Caki2 (cell line): ENCODE results near the gene SLC33A1. TPM values are rescaled to one million over a fixed set of nuclear protein-coding genes. Genes with fewer than 3 reads are reported as not detected.
"Not testable (repeated sequence)": the region's sequence is repeated elsewhere in the genome, so short reads cannot be mapped to it uniquely, and the experiment has no call there.

Source experiments
- DNase-seq: peaks from one replicate; pipeline ENCODE4 v3.0.0-alpha.2; 2015; ENCODE audit warnings: low read depth
- in situ Hi-C: cut with HindIII; loops from 2 replicates; pipeline ENCODE4 v1.10.0; 2016; ENCODE audit warnings: low sequenced_read_pairs, low pct_unique_long_range_greater_than_20kb, mixed read lengths
- total RNA-seq: library from RNA; depleted of rRNA; stranded (reverse); fragments of >200 nt; shearing (Covaris generic); gene quantifications from 2 replicates; pipeline ENCODE4 v1.2.3, GENCODE V29; 2014; ENCODE audit warnings: low replicate concordance

SLC33A1 gene
- total RNA-seq, 1 experiment from 2014 or later: 34.1 TPM

GRCh38 chr3:155869691-155870090, 15.5 kb upstream of the SLC33A1 start:
- in situ Hi-C loops: no loop called here
- DNase-seq: no peak

- in situ Hi-C loops: no loop called here
- DNase-seq: no peak
Observed at GRCh38 chr3:155863072-155863784, 9.0 kb upstream of the SLC33A1 start.

- DNase-seq: peak; percentile 72
Observed at GRCh38 chr3:155862290-155862982, 8.2 kb upstream of the SLC33A1 start.

GRCh38 chr3:155861476-155862183, 7.4 kb upstream of the SLC33A1 start:
- no peak for DNase-seq
- in situ Hi-C loops: no loop called here

More at GRCh38 chr3:155862290-155862982, 8.2 kb upstream of the SLC33A1 start:
- in situ Hi-C loops: not testable (repeated sequence)

- in situ Hi-C loops, DNase-seq: not testable (repeated sequence)
Observed at GRCh38 chr3:155860424-155860823, 6.2 kb upstream of the SLC33A1 start.

GRCh38 chr3:155859859-155860258, 5.6 kb upstream of the SLC33A1 start:
- in situ Hi-C loops: no loop called here
- DNase-seq: peak; percentile 42

- no peak for DNase-seq
- in situ Hi-C loops: no loop called here
Observed at GRCh38 chr3:155853214-155854140, 750 bp downstream of the SLC33A1 start.

- in situ Hi-C loops: no loop called here
- no peak for DNase-seq
Observed at GRCh38 chr3:155852341-155852740, 1.9 kb downstream of the SLC33A1 start.

- DNase-seq, in situ Hi-C loops: not testable (repeated sequence)
Observed at GRCh38 chr3:155849404-155849803, 4.8 kb downstream of the SLC33A1 start.

- in situ Hi-C loops: no loop called here
- DNase-seq: no peak
Observed at GRCh38 chr3:155847993-155848392, 6.2 kb downstream of the SLC33A1 start.

- in situ Hi-C loops: no loop called here
- no peak for DNase-seq
Observed at GRCh38 chr3:155846119-155846518, 8.1 kb downstream of the SLC33A1 start.

GRCh38 chr3:155843569-155843968, 10.7 kb downstream of the SLC33A1 start:
- in situ Hi-C loops: no loop called here
- DNase-seq: no peak

GRCh38 chr3:155835341-155836071, 18.7 kb downstream of the SLC33A1 start:
- no peak for DNase-seq
- in situ Hi-C loops: no loop called here

GRCh38 chr3:155828490-155829098, 25.6 kb downstream of the SLC33A1 start:
- DNase-seq, in situ Hi-C loops: not testable (repeated sequence)

- in situ Hi-C loops: no loop called here
- peak; percentile 42 for DNase-seq
Observed at GRCh38 chr3:155815030-155815545, 39.1 kb downstream of the SLC33A1 start.

GRCh38 chr3:155813224-155813623, 41.0 kb downstream of the SLC33A1 start:
- DNase-seq, in situ Hi-C loops: not testable (repeated sequence)

- DNase-seq: no peak
- in situ Hi-C loops: no loop called here
Observed at GRCh38 chr3:155809181-155809580, 45.0 kb downstream of the SLC33A1 start.
